NCI-H510A treated with DMSO at 0.1 percent for 48 hours (cell line): ENCODE results near the gene MTMR10.

Source experiments
- DNase-seq: peaks from one replicate; lab custom pipeline; 2025; lab: John Stamatoyannopoulos, UW

The MTMR10 gene

GRCh38 chr15:30991255-30992235, at the start of gene MTMR10:
MTMR10 (minus strand) TSS chr15:30991628; CDS start chr15:30991506, 122 bp downstream.
- peak; percentile 49 for DNase-seq

- DNase-seq: no peak
These were observed 49.2 kb upstream of the MTMR10 start for GRCh38 chr15:31040611-31041010.

GRCh38 chr15:31039961-31040360, 48.5 kb upstream of the MTMR10 start:
- no peak for DNase-seq

- DNase-seq: no peak
These were observed 46.5 kb upstream of the MTMR10 start for GRCh38 chr15:31037731-31038477.

GRCh38 chr15:31036783-31037182, 45.4 kb upstream of the MTMR10 start:
- DNase-seq: no peak

- DNase-seq: no peak
These were observed 44.2 kb upstream of the MTMR10 start for GRCh38 chr15:31035610-31036009.

- DNase-seq: no peak
These were observed 42.7 kb upstream of the MTMR10 start for GRCh38 chr15:31034152-31034551.

- no peak for DNase-seq
These were observed 41.5 kb upstream of the MTMR10 start for GRCh38 chr15:31032961-31033371.

GRCh38 chr15:31031471-31032067, 40.1 kb upstream of the MTMR10 start:
- DNase-seq: no peak

GRCh38 chr15:31027910-31028578, 36.6 kb upstream of the MTMR10 start:
- DNase-seq: no peak

- DNase-seq: no peak
These were observed 34.6 kb upstream of the MTMR10 start for GRCh38 chr15:31025996-31026395.

GRCh38 chr15:31024979-31025378, 33.6 kb upstream of the MTMR10 start:
- DNase-seq: no peak

GRCh38 chr15:31024330-31024729, 32.9 kb upstream of the MTMR10 start:
- no peak for DNase-seq

GRCh38 chr15:31023841-31024240, 32.4 kb upstream of the MTMR10 start:
- no peak for DNase-seq

GRCh38 chr15:31021067-31021665, 29.7 kb upstream of the MTMR10 start:
- DNase-seq: no peak

- DNase-seq: no peak
These were observed 29.1 kb upstream of the MTMR10 start for GRCh38 chr15:31020542-31020941.

GRCh38 chr15:31019986-31020385, 28.6 kb upstream of the MTMR10 start:
- no peak for DNase-seq

GRCh38 chr15:31017311-31017710, 25.9 kb upstream of the MTMR10 start:
- no peak for DNase-seq

GRCh38 chr15:31016446-31016915, 25.1 kb upstream of the MTMR10 start:
- no peak for DNase-seq

GRCh38 chr15:31014608-31014925, 23.1 kb upstream of the MTMR10 start:
- no peak for DNase-seq

GRCh38 chr15:31013863-31014607, 22.6 kb upstream of the MTMR10 start:
- DNase-seq: no peak
